HepG2 (cell line): ENCODE results near the gene FAM120B.

Source experiments
- BHLHE40 ChIP-seq: IDR thresholded peaks from 2 replicates; pipeline ENCODE4 v1.6.1; 2011; ENCODE audit warnings: low read length, improper control_type of control experiment
- ELF4 ChIP-seq: sonication (generic); formaldehyde crosslinking; IDR thresholded peaks from 2 replicates; pipeline ENCODE4 v1.5.0; 2020; ENCODE audit warnings: missing genetic modification reagents, mild to moderate bottlenecking, moderate library complexity, borderline replicate concordance
- EZH2 ChIP-seq: conservative IDR thresholded peaks from 2 replicates; pipeline ENCODE4 v1.6.1; 2012; ENCODE audit warnings: mild to moderate bottlenecking, low read depth, low read length, moderate library complexity
- HIVEP1 ChIP-seq: sonication (generic); formaldehyde crosslinking; IDR thresholded peaks from 2 replicates; pipeline ENCODE4 v1.4.0; 2020; ENCODE audit warnings: mild to moderate bottlenecking, missing genetic modification reagents
- IRF2 ChIP-seq: IDR thresholded peaks from 2 replicates; pipeline ENCODE4 v1.6.1; 2018; ENCODE audit warnings: missing genetic modification reagents, missing compliant biosample characterization
- NRL ChIP-seq: sonication (generic); formaldehyde crosslinking; IDR thresholded peaks from 2 replicates; pipeline ENCODE4 v1.5.0; 2020; ENCODE audit warnings: missing genetic modification reagents, mild to moderate bottlenecking, moderate library complexity, borderline replicate concordance
- POLR2A ChIP-seq, 2 experiments: IDR thresholded peaks; 2 replicates each; pipeline ENCODE4 v1.6.1; 2011; ENCODE audit warnings: low read depth in 2 of 2, low read length in 2 of 2, mild to moderate bottlenecking in 1 of 2, moderate library complexity in 1 of 2; ENCODE audit not compliant: insufficient read depth in 1 of 2
- TAF1 ChIP-seq: sonication (generic); formaldehyde crosslinking; IDR thresholded peaks from 2 replicates; pipeline ENCODE4 v1.4.0; 2020; ENCODE audit warnings: missing genetic modification reagents
- ZNF883 ChIP-seq: sonication (generic); formaldehyde crosslinking; IDR thresholded peaks from 2 replicates; pipeline ENCODE4 v1.5.1; 2020; ENCODE audit warnings: mild to moderate bottlenecking, missing genetic modification reagents; ENCODE audit errors: not compliant biosample characterization
- ZSCAN30 ChIP-seq: sonication (generic); formaldehyde crosslinking; IDR thresholded peaks from 2 replicates; pipeline ENCODE4 v1.5.0; 2020; ENCODE audit warnings: mild to moderate bottlenecking, missing genetic modification reagents

- TF ChIP-seq BHLHE40 (no peak), ELF4 (CRISPR knock-in tag) (no peak), POLR2A (IDR thresholded peaks at IDR 0.05; ENCODE audit: insufficient read depth in 1 of 2, low read depth in 2 of 2, low read length in 2 of 2) (no peak), IRF2 (CRISPR knock-in tag) (no peak), HIVEP1 (CRISPR knock-in tag) (no peak), EZH2 (no peak), TAF1 (no peak), ZSCAN30 (CRISPR knock-in tag) (no peak), ZNF883 (CRISPR knock-in tag) (no peak), NRL (CRISPR knock-in tag) (no peak)
Observed at GRCh38 chr6:170393807-170394399, 87.3 kb downstream of the FAM120B start.
